Panc1 (cell line): ENCODE data around the gene JAML.

ENCODE experiments used
- CTCF ChIP-seq: fragments of 450-650 bp; IDR thresholded peaks from 2 replicates; pipeline ENCODE4 v1.5.1; 2017; ENCODE audit warnings: mild to moderate bottlenecking
- POLR2AphosphoS5 ChIP-seq: IDR thresholded peaks from 2 replicates; pipeline ENCODE4 v1.6.1; 2012; ENCODE audit warnings: mild to moderate bottlenecking, low read depth, low read length, moderate library complexity
- REST ChIP-seq, 2 experiments: IDR thresholded peaks; 2 replicates each; pipeline ENCODE4 v1.6.1; 2011 to 2012; ENCODE audit warnings: low read depth in 2 of 2, control low read depth in 1 of 2, low read length in 1 of 2, mild to moderate bottlenecking in 1 of 2, moderate library complexity in 1 of 2; ENCODE audit not compliant: insufficient read depth in 1 of 2
- SIN3A ChIP-seq: IDR thresholded peaks from 2 replicates; pipeline ENCODE4 v1.6.1; 2012; ENCODE audit warnings: low read depth, mild to moderate bottlenecking, low read length, moderate library complexity, borderline replicate concordance; ENCODE audit not compliant: insufficient read depth
- TCF7L2 ChIP-seq: IDR thresholded peaks from 2 replicates; pipeline ENCODE4 v1.6.1; 2011; ENCODE audit warnings: mild to moderate bottlenecking, low read depth, low read length, inconsistent platforms

GRCh38 chr11:118153976-118154375 lies 70.8 kb downstream of the JAML start:
- TF ChIP-seq CTCF = no peak
- no peak for TF ChIP-seq POLR2AphosphoS5
- no peak for TF ChIP-seq SIN3A
- no peak for TF ChIP-seq REST (IDR thresholded peaks at IDR 0.05; ENCODE audit: insufficient read depth in 1 of 2, low read depth in 2 of 2, low read length in 1 of 2)
- TF ChIP-seq TCF7L2 = no peak
